Liver (tissue), 9 donors: ENCODE measurements around the gene RNU6-9. TPM values are rescaled to one million over a fixed set of nuclear protein-coding genes. Genes with fewer than 3 reads are reported as not detected.

ENCODE experiments used
- DNase-seq: peaks from one replicate; pipeline ENCODE4 v3.0.0-alpha.2; 2017; ENCODE audit warnings: low spot score
- H3K27ac ChIP-seq, 2 donors: one replicate each; pipeline ENCODE4 v1.7.0; 2013; ENCODE audit warnings: inconsistent platforms in 2 of 2, low read length in 2 of 2, control low read depth in 1 of 2, low read depth in 1 of 2, mild to moderate bottlenecking in 1 of 2
- H3K27me3 ChIP-seq, 4 donors: one replicate each; pipeline versions ENCODE4 v1.6.1 to v1.7.0; 2013; ENCODE audit warnings: low read length in 3 of 4, inconsistent platforms in 1 of 4, mild to moderate bottlenecking in 1 of 4, moderate library complexity in 1 of 4; ENCODE audit not compliant: control insufficient read depth in 4 of 4, insufficient read depth in 4 of 4
- H3K36me3 ChIP-seq, 4 donors: one replicate each; pipeline versions ENCODE4 v1.6.1 to v1.7.0; 2013; ENCODE audit warnings: low read length in 3 of 4, mild to moderate bottlenecking in 3 of 4, low read depth in 1 of 4, moderate library complexity in 1 of 4; ENCODE audit not compliant: control insufficient read depth in 4 of 4, insufficient read depth in 3 of 4
- H3K4me1 ChIP-seq, 4 donors: one replicate each; pipeline versions ENCODE4 v1.6.1 to v1.7.0; 2013; ENCODE audit warnings: low read length in 3 of 4, mild to moderate bottlenecking in 3 of 4, moderate library complexity in 1 of 4; ENCODE audit not compliant: control insufficient read depth in 4 of 4, insufficient read depth in 4 of 4
- H3K4me3 ChIP-seq, 3 donors: one replicate each; pipeline versions ENCODE4 v1.6.1 to v1.7.0; 2013; ENCODE audit warnings: low read length in 3 of 3, control low read depth in 1 of 3, low read depth in 1 of 3, mild to moderate bottlenecking in 1 of 3
- H3K9ac ChIP-seq, 2 donors: one replicate each; pipeline ENCODE4 v1.7.0; 2013; ENCODE audit warnings: low read length in 2 of 2, mild to moderate bottlenecking in 2 of 2, moderate library complexity in 2 of 2, control low read depth in 1 of 2, low read depth in 1 of 2
- H3K9me3 ChIP-seq, 4 donors: one replicate each; pipeline versions ENCODE4 v1.6.1 to v1.7.0; 2013; ENCODE audit warnings: low read length in 3 of 4; ENCODE audit not compliant: control insufficient read depth in 4 of 4
- ATF3 ChIP-seq: IDR thresholded peaks from 2 replicates; pipeline ENCODE4 v1.6.1; 2016; ENCODE audit warnings: antibody characterized with exemption
- CTCF ChIP-seq: fragments of 150-350 bp; IDR thresholded peaks from 2 replicates; pipeline ENCODE4 v1.5.1; 2017; ENCODE audit warnings: improper control_type of control experiment, low read depth, low read length; ENCODE audit not compliant: missing input control
- EGR1 ChIP-seq, 2 donors: IDR thresholded peaks; 2 replicates each; pipeline ENCODE4 v1.6.1; 2016 to 2018; ENCODE audit warnings: antibody characterized with exemption in 2 of 2, low read depth in 2 of 2
- FOXA1 ChIP-seq: IDR thresholded peaks from 2 replicates; pipeline ENCODE4 v1.6.1; 2016; ENCODE audit warnings: antibody characterized with exemption
- FOXA2 ChIP-seq: IDR thresholded peaks from 2 replicates; pipeline ENCODE4 v1.6.1; 2016; ENCODE audit warnings: antibody characterized with exemption
- GABPA ChIP-seq, 2 donors: IDR thresholded peaks in 1 of 2; conservative IDR thresholded peaks in 1 of 2; 2 replicates each; pipeline ENCODE4 v1.6.1; 2016; ENCODE audit warnings: antibody characterized with exemption in 2 of 2, mild to moderate bottlenecking in 1 of 2, moderate library complexity in 1 of 2
- HNF4A ChIP-seq, 2 donors: conservative IDR thresholded peaks; 2 replicates each; pipeline ENCODE4 v1.6.1; 2016; ENCODE audit warnings: antibody characterized with exemption in 2 of 2, mild to moderate bottlenecking in 2 of 2
- HNF4G ChIP-seq: IDR thresholded peaks from 2 replicates; pipeline ENCODE4 v1.6.1; 2016; ENCODE audit warnings: antibody characterized with exemption
- JUND ChIP-seq, 2 donors: IDR thresholded peaks; 2 replicates each; pipeline ENCODE4 v1.6.1; 2016; ENCODE audit warnings: antibody characterized with exemption in 2 of 2
- MAX ChIP-seq: IDR thresholded peaks from 2 replicates; pipeline ENCODE4 v1.6.1; 2016; ENCODE audit warnings: antibody characterized with exemption
- NR2F2 ChIP-seq: IDR thresholded peaks from 2 replicates; pipeline ENCODE4 v1.6.1; 2016; ENCODE audit warnings: antibody characterized with exemption
- RAD21 ChIP-seq, 2 donors: IDR thresholded peaks; 2 replicates each; pipeline ENCODE4 v1.6.1; 2016; ENCODE audit warnings: antibody characterized with exemption in 2 of 2, mild to moderate bottlenecking in 2 of 2
- RXRA ChIP-seq, 2 donors: IDR thresholded peaks; 2 replicates each; pipeline ENCODE4 v1.6.1; 2017 to 2018; ENCODE audit warnings: antibody characterized with exemption in 2 of 2, mild to moderate bottlenecking in 1 of 2
- SP1 ChIP-seq: IDR thresholded peaks from 2 replicates; pipeline ENCODE4 v1.6.1; 2018; ENCODE audit warnings: antibody characterized with exemption, mild to moderate bottlenecking
- TAF1 ChIP-seq: conservative IDR thresholded peaks from 2 replicates; pipeline ENCODE4 v1.6.1; 2016; ENCODE audit warnings: antibody characterized with exemption, mild to moderate bottlenecking
- YY1 ChIP-seq: IDR thresholded peaks from 2 replicates; pipeline ENCODE4 v1.6.1; 2016; ENCODE audit warnings: antibody characterized with exemption, mild to moderate bottlenecking
- ZBTB33 ChIP-seq: IDR thresholded peaks from 2 replicates; pipeline ENCODE4 v1.6.1; 2016; ENCODE audit warnings: antibody characterized with exemption
- WGBS: extraction: QIAGEN DNeasy Blood & Tissue Kit; methylation state at CpG from one replicate; pipeline ENCODE4 v1.1.7; 2013; 5-methylcytosine and 5-hydroxymethylcytosine counted together
- polyA plus RNA-seq, 2 donors: library from polyadenylated mRNA; stranded (reverse) in 1 of 2; unstranded in 1 of 2; fragments of 200-250 nt in 1 of 2; fragments of >200 nt in 1 of 2; fragmentation: Nextera tagmentation in 1 of 2; extraction: Ambion mirVana in 1 of 2; gene quantifications; one replicate each; pipeline versions ENCODE4 v1.2.1 to v1.2.3, GENCODE V29; 2013 to 2015
- total RNA-seq, 2 donors: library from RNA; depleted of rRNA; stranded (reverse); fragments of >200 nt; gene quantifications; one replicate each; pipeline ENCODE4 v1.2.3, GENCODE V29; 2014
- TF ChIP-seq, protein P1 (sequence below): IDR thresholded peaks from 2 replicates; pipeline ENCODE4 v1.6.1; 2016; ENCODE audit warnings: antibody characterized with exemption, mild to moderate bottlenecking
- donor health status: healthy.
- donor health status: healthy.
- donor health status: healthy.
- donor health status: healthy.
- donor health status: healthy.

The RNU6-9 gene
- total and polyA plus RNA-seq, 4 donors: not detected

- Histone ChIP-seq H3K27ac (peak overlapping the region in 1 of 2 donors; percentile 72), H3K9me3 (no peaks in the 10 kb centered on the region), H3K36me3 (no peaks in the 10 kb centered on the region), H3K9ac (no peak overlapping the region), H3K27me3 (peaks cover 0 to 9% (median 1%) of the 10 kb centered on the region in 4 donors), H3K4me1 (peaks cover 11 to 38% (median 26%) of the 10 kb centered on the region in 4 donors), H3K4me3 (peak overlapping the region; percentile 58 to 90 (median 66))
- TF ChIP-seq HNF4A (conservative IDR thresholded peaks at IDR 0.05): no peak
- no peak for TF ChIP-seq NR2F2
- TF ChIP-seq RXRA (IDR thresholded peaks at IDR 0.05): no peak
- TF ChIP-seq HNF4G: no peak
- TF ChIP-seq, protein P1, sequence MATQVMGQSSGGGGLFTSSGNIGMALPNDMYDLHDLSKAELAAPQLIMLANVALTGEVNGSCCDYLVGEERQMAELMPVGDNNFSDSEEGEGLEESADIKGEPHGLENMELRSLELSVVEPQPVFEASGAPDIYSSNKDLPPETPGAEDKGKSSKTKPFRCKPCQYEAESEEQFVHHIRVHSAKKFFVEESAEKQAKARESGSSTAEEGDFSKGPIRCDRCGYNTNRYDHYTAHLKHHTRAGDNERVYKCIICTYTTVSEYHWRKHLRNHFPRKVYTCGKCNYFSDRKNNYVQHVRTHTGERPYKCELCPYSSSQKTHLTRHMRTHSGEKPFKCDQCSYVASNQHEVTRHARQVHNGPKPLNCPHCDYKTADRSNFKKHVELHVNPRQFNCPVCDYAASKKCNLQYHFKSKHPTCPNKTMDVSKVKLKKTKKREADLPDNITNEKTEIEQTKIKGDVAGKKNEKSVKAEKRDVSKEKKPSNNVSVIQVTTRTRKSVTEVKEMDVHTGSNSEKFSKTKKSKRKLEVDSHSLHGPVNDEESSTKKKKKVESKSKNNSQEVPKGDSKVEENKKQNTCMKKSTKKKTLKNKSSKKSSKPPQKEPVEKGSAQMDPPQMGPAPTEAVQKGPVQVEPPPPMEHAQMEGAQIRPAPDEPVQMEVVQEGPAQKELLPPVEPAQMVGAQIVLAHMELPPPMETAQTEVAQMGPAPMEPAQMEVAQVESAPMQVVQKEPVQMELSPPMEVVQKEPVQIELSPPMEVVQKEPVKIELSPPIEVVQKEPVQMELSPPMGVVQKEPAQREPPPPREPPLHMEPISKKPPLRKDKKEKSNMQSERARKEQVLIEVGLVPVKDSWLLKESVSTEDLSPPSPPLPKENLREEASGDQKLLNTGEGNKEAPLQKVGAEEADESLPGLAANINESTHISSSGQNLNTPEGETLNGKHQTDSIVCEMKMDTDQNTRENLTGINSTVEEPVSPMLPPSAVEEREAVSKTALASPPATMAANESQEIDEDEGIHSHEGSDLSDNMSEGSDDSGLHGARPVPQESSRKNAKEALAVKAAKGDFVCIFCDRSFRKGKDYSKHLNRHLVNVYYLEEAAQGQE: no peak
- no peak for TF ChIP-seq JUND (IDR thresholded peaks at IDR 0.05)
- TF ChIP-seq SP1: no peak
- no peak for TF ChIP-seq YY1
- no peak for TF ChIP-seq GABPA (IDR thresholded peaks at IDR 0.05 in 1 of 2, conservative IDR thresholded peaks at IDR 0.05 in 1 of 2)
- no peak for TF ChIP-seq FOXA1
- TF ChIP-seq TAF1: no peak
- TF ChIP-seq ATF3: no peak
- no peak for TF ChIP-seq ZBTB33
- no peak for TF ChIP-seq CTCF
- no peak for TF ChIP-seq EGR1 (IDR thresholded peaks at IDR 0.05; ENCODE audit: low read depth in 2 of 2)
- TF ChIP-seq RAD21 (IDR thresholded peaks at IDR 0.05): no peak
- no peak for TF ChIP-seq FOXA2
- no peak for TF ChIP-seq MAX
- DNase-seq: no peak
- WGBS: 16% methylated on average over 31 of the region's 31 CpGs
These were observed 31.3 kb downstream of the RNU6-9 start for GRCh38 chr19:924553-925086.
